ENCODE data around the gene CTU2.

CTU2 gene

DNA sequence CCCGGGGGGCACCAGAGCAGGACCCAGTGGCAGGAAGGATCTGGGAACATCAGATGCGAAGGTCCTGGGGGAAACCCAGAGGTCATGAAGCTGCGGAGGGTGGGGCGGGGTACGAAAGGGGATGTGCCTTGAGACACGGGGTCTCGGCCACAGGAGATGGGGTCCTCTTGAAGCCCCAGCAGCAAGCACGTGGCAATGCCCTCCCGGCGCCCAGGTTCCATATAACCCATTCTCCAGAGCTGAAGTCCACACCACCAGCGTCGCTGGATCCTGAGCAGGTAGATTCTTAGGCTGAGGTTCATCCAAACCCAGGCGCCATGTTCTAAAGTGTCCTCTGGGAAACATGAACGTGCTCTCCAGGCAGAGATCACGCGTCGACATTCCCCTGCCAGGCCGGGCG, 57.8 kb downstream of the CTU2 start:
- DNase-seq: no peak

DNA sequence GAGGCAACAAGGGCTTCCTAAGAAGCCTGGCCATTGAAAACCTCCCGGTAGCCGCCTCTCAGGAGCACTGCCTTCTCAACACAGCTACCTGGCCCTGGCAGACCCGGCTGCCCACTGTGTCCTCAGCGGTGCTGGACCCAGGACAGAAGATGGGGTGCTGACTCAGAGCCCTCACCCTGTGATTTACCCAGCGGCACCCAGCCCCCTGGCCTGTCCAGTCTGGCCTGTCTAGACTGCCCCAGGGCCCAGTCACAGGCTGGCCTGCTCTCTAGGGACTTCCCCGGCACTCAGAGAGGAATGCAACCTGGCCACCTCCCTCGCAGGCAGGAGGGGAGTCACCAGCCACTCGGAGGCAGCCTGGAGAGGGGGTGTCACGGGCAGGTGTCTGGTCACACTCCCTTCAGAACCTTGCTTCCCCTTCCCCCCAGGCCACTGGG, 58.6 kb downstream of the CTU2 start:
- DNase-seq: no peak
